K562 (cell line): ENCODE results near the gene UBE2J2. TPM values are rescaled to one million over a fixed set of nuclear protein-coding genes. Genes with fewer than 3 reads are reported as not detected.

Source experiments
- HNRNPLL ChIP-seq: fragments of 200-400 bp; formaldehyde crosslinking; IDR thresholded peaks from 2 replicates; pipeline ENCODE4 v1.6.1; 2017; ENCODE audit warnings: low read length, low read depth, mild to moderate bottlenecking; ENCODE audit not compliant: poor library complexity, severe bottlenecking
- MIER1 ChIP-seq: fragments of 450-650 bp; IDR thresholded peaks from 2 replicates; pipeline ENCODE4 v1.6.1; 2016; ENCODE audit warnings: antibody characterized with exemption, mild to moderate bottlenecking, low read depth
- POLR2G ChIP-seq: fragments of 200-400 bp; formaldehyde crosslinking; IDR thresholded peaks from 2 replicates; pipeline ENCODE4 v1.6.1; 2017; ENCODE audit warnings: low read depth, mild to moderate bottlenecking, antibody characterized with exemption, low read length, moderate library complexity
- RAD21 ChIP-seq, 2 experiments: fragments of 250-450 bp in 1 of 2; fragments of 450-650 bp in 1 of 2; sonication (Bioruptor Pico) in 1 of 2; formaldehyde crosslinking in 1 of 2; IDR thresholded peaks in 1 of 2; conservative IDR thresholded peaks in 1 of 2; 2 replicates each; pipeline versions ENCODE4 v1.4.0 to v1.8.0; 2020 to 2022; ENCODE audit warnings: mild to moderate bottlenecking in 2 of 2, moderate library complexity in 1 of 2
- RBFOX2 ChIP-seq: fragments of 200-400 bp; formaldehyde crosslinking; IDR thresholded peaks from 2 replicates; pipeline ENCODE4 v1.6.1; 2017; ENCODE audit warnings: low read depth, mild to moderate bottlenecking, low read length, moderate library complexity
- SRF ChIP-seq, 2 experiments: fragments of 250-450, 450-650 bp in 1 of 2; sonication (Bioruptor Pico) in 1 of 2; sonication (generic) in 1 of 2; formaldehyde crosslinking; IDR thresholded peaks; 2 replicates each; pipeline versions ENCODE4 v1.5.0 to v1.5.1; 2020 to 2022; ENCODE audit warnings: mild to moderate bottlenecking in 1 of 2, missing genetic modification reagents in 1 of 2
- ZNF175 ChIP-seq: fragments of 200-800 bp; sonication (Bioruptor generic); IDR thresholded peaks from 2 replicates; pipeline ENCODE4 v1.6.1; 2016; ENCODE audit warnings: low read depth, mild to moderate bottlenecking, missing genetic modification characterization, missing compliant biosample characterization
- ZNF232 ChIP-seq: sonication (generic); formaldehyde crosslinking; IDR thresholded peaks from 2 replicates; pipeline ENCODE4 v1.8.0; 2022; ENCODE audit warnings: mild to moderate bottlenecking, missing genetic modification reagents
- polyA plus RNA-seq, 8 experiments: library from polyadenylated mRNA; depleted of rRNA in 4 of 8; stranded (reverse) in 5 of 8; unstranded in 3 of 8; fragments of >200 nt; fragmentation: Nextera tagmentation in 2 of 8; fragmentation: Illumina TruSeq in 1 of 8; extraction: Ambion mirVana in 2 of 8; extraction: Trizol in 1 of 8; gene quantifications; 2 replicates each; pipeline versions ENCODE4 v1.2.1 to v1.2.3, GENCODE V29; 2011 to 2014; ENCODE audit warnings: inconsistent platforms in 1 of 8, missing spikeins in 1 of 8
- total RNA-seq, 7 experiments: library from RNA; depleted of rRNA in 6 of 7; stranded (reverse); fragments of >200 nt in 6 of 7; fragmentation: Illumina TruSeq in 2 of 7; extraction: Trizol in 2 of 7; gene quantifications; 2 replicates each; pipeline versions ENCODE4 v1.2.1 to v1.2.3, GENCODE V29; 2011 to 2021; ENCODE audit warnings: low replicate concordance in 1 of 7
- TF ChIP-seq, protein P1 (sequence below): IDR thresholded peaks from 2 replicates; pipeline ENCODE4 v1.6.1; 2011; ENCODE audit warnings: borderline replicate concordance, low read depth, mild to moderate bottlenecking, moderate library complexity, low read length; ENCODE audit not compliant: insufficient read depth, poor library complexity, severe bottlenecking
- TF ChIP-seq, protein P2 (sequence below): fragments of 450-650 bp; formaldehyde crosslinking; IDR thresholded peaks from 2 replicates; pipeline ENCODE4 v1.4.0; 2020; ENCODE audit warnings: mild to moderate bottlenecking, moderate library complexity
- TF ChIP-seq, protein P3 (sequence below): fragments of 250-450 bp; sonication (Bioruptor Pico); IDR thresholded peaks from 2 replicates; pipeline ENCODE4 v1.5.0; 2022; ENCODE audit warnings: mild to moderate bottlenecking
- TF ChIP-seq, protein P4 (sequence below), 3 experiments: IDR thresholded peaks in 2 of 3; conservative IDR thresholded peaks in 1 of 3; 2 replicates each; pipeline ENCODE4 v1.5.1; 2011 to 2012; ENCODE audit warnings: low read length in 3 of 3, mild to moderate bottlenecking in 3 of 3, control low read depth in 2 of 3, improper control_type of control experiment in 1 of 3, inconsistent platforms in 1 of 3, low read depth in 1 of 3, mixed read lengths in 1 of 3, moderate library complexity in 1 of 3; ENCODE audit not compliant: insufficient read depth in 2 of 3
- TF ChIP-seq, protein P5 (sequence below): fragments of 450-650 bp; IDR thresholded peaks from 2 replicates; pipeline ENCODE4 v1.6.1; 2017; ENCODE audit warnings: mild to moderate bottlenecking, moderate library complexity

Gene UBE2J2
- total and polyA plus RNA-seq, 9 of the 15 experiments (the other 6 are each of a cell fraction or from before 2014, with no cell fraction given): 0.93 to 112 (median 75.5) TPM

DNA sequence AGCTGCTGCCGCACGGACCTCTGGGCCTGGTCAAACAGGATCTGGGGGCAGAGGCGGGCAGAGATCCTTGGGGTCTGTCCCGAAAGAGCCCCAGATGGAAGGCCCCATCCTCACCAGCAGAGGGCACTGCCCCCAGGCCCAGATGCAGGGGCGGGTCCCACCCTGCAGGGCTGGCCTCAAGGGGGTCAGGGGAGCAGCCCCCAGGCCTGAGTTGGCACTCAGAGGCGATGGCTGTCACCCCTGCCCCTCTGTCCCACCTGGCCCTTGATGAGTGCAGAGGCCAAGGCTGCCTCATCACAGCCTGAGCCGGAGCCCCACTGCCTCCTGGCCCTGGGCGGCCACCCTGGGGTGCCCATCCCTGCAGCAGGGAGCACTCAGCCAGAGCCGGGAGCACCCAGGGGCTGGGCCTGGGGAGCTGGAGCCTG is 28.4 kb upstream of the UBE2J2 start (continued):
- TF ChIP-seq POLR2G (peak; percentile 48; the same call in 1 of the 2 replicates), SRF (CRISPR knock-in tag; IDR thresholded peaks at IDR 0.05) (no peak), ZNF232 (no peak), RAD21 (CRISPR knock-in tag; conservative IDR thresholded peaks at IDR 0.05 in 1 of 2, IDR thresholded peaks at IDR 0.05 in 1 of 2) (peak in 1 of 2 experiments; percentile 28; a peak in 1 of 4 replicates), HNRNPLL (no peak), RBFOX2 (0 out of 2 replicates have a peak, but pooled peaks have one; percentile 25), ZNF175 (CRISPR knock-in tag) (no peak), MIER1 (no peak)
- TF ChIP-seq, protein P1, sequence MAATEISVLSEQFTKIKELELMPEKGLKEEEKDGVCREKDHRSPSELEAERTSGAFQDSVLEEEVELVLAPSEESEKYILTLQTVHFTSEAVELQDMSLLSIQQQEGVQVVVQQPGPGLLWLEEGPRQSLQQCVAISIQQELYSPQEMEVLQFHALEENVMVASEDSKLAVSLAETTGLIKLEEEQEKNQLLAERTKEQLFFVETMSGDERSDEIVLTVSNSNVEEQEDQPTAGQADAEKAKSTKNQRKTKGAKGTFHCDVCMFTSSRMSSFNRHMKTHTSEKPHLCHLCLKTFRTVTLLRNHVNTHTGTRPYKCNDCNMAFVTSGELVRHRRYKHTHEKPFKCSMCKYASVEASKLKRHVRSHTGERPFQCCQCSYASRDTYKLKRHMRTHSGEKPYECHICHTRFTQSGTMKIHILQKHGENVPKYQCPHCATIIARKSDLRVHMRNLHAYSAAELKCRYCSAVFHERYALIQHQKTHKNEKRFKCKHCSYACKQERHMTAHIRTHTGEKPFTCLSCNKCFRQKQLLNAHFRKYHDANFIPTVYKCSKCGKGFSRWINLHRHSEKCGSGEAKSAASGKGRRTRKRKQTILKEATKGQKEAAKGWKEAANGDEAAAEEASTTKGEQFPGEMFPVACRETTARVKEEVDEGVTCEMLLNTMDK: peak; percentile 14
- TF ChIP-seq, protein P2, sequence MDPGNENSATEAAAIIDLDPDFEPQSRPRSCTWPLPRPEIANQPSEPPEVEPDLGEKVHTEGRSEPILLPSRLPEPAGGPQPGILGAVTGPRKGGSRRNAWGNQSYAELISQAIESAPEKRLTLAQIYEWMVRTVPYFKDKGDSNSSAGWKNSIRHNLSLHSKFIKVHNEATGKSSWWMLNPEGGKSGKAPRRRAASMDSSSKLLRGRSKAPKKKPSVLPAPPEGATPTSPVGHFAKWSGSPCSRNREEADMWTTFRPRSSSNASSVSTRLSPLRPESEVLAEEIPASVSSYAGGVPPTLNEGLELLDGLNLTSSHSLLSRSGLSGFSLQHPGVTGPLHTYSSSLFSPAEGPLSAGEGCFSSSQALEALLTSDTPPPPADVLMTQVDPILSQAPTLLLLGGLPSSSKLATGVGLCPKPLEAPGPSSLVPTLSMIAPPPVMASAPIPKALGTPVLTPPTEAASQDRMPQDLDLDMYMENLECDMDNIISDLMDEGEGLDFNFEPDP (CRISPR knock-in tag): no peak
- TF ChIP-seq, protein P3, sequence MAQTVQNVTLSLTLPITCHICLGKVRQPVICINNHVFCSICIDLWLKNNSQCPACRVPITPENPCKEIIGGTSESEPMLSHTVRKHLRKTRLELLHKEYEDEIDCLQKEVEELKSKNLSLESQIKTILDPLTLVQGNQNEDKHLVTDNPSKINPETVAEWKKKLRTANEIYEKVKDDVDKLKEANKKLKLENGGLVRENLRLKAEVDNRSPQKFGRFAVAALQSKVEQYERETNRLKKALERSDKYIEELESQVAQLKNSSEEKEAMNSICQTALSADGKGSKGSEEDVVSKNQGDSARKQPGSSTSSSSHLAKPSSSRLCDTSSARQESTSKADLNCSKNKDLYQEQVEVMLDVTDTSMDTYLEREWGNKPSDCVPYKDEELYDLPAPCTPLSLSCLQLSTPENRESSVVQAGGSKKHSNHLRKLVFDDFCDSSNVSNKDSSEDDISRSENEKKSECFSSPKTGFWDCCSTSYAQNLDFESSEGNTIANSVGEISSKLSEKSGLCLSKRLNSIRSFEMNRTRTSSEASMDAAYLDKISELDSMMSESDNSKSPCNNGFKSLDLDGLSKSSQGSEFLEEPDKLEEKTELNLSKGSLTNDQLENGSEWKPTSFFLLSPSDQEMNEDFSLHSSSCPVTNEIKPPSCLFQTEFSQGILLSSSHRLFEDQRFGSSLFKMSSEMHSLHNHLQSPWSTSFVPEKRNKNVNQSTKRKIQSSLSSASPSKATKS (CRISPR knock-in tag): no peak
- TF ChIP-seq, protein P4, sequence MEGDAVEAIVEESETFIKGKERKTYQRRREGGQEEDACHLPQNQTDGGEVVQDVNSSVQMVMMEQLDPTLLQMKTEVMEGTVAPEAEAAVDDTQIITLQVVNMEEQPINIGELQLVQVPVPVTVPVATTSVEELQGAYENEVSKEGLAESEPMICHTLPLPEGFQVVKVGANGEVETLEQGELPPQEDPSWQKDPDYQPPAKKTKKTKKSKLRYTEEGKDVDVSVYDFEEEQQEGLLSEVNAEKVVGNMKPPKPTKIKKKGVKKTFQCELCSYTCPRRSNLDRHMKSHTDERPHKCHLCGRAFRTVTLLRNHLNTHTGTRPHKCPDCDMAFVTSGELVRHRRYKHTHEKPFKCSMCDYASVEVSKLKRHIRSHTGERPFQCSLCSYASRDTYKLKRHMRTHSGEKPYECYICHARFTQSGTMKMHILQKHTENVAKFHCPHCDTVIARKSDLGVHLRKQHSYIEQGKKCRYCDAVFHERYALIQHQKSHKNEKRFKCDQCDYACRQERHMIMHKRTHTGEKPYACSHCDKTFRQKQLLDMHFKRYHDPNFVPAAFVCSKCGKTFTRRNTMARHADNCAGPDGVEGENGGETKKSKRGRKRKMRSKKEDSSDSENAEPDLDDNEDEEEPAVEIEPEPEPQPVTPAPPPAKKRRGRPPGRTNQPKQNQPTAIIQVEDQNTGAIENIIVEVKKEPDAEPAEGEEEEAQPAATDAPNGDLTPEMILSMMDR (IDR thresholded peaks at IDR 0.05 in 2 of 3, conservative IDR thresholded peaks at IDR 0.05 in 1 of 3; ENCODE audit: insufficient read depth in 2 of 3, low read depth in 1 of 3, low read length in 3 of 3): peak; percentile 58 to 71 (median 66)
- TF ChIP-seq, protein P5, sequence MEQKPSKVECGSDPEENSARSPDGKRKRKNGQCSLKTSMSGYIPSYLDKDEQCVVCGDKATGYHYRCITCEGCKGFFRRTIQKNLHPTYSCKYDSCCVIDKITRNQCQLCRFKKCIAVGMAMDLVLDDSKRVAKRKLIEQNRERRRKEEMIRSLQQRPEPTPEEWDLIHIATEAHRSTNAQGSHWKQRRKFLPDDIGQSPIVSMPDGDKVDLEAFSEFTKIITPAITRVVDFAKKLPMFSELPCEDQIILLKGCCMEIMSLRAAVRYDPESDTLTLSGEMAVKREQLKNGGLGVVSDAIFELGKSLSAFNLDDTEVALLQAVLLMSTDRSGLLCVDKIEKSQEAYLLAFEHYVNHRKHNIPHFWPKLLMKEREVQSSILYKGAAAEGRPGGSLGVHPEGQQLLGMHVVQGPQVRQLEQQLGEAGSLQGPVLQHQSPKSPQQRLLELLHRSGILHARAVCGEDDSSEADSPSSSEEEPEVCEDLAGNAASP: no peak
